HEK293T (cell line): ENCODE data around the gene MFSD11.
A peak's percentile ranks its signal among the peaks of the same experiment; 100 is the strongest.
"Not testable (repeated sequence)": the region's sequence is repeated elsewhere in the genome, so short reads cannot be mapped to it uniquely, and the experiment has no call there.

Source experiments
- CTCF ChIA-PET: fragments of 350-600 bp; formaldehyde crosslinking; extraction: SDS; loops from one replicate; lab custom pipeline; 2021; ENCODE audit warnings: antibody characterized with exemption, inconsistent platforms; lab: Yijun Ruan, JAX
- POLR2A ChIA-PET: fragments of 350-600 bp; formaldehyde crosslinking; extraction: SDS; loops from one replicate; lab custom pipeline; 2020; ENCODE audit warnings: antibody characterized with exemption, inconsistent platforms; lab: Yijun Ruan, JAX
- DNase-seq: peaks from one replicate; pipeline ENCODE4 v3.0.0; 2012; ENCODE audit warnings: mixed read lengths; ENCODE audit errors: extremely low spot score
- ARNT ChIP-seq: fragments of 450-650 bp; IDR thresholded peaks from 2 replicates; pipeline ENCODE4 v1.6.1; 2017; ENCODE audit warnings: mild to moderate bottlenecking
- BHLHE40 ChIP-seq: fragments of 450-650 bp; IDR thresholded peaks from 2 replicates; pipeline ENCODE4 v1.6.1; 2016; ENCODE audit warnings: mild to moderate bottlenecking, moderate library complexity, borderline replicate concordance
- CTBP1 ChIP-seq: fragments of 450-650 bp; IDR thresholded peaks from 2 replicates; pipeline ENCODE4 v1.6.1; 2016; ENCODE audit warnings: borderline replicate concordance
- ELF4 ChIP-seq: fragments of 450-650 bp; IDR thresholded peaks from 2 replicates; pipeline ENCODE4 v1.6.1; 2017; ENCODE audit warnings: antibody characterized with exemption
- FOXA1 ChIP-seq: fragments of 450-650 bp; IDR thresholded peaks from 2 replicates; pipeline ENCODE4 v1.6.1; 2016; ENCODE audit warnings: mild to moderate bottlenecking
- FOXK2 ChIP-seq: fragments of 450-650 bp; IDR thresholded peaks from 2 replicates; pipeline ENCODE4 v1.6.1; 2016; ENCODE audit warnings: mild to moderate bottlenecking
- FOXM1 ChIP-seq: fragments of 450-650 bp; IDR thresholded peaks from 2 replicates; pipeline ENCODE4 v1.6.1; 2017; ENCODE audit warnings: mild to moderate bottlenecking, borderline replicate concordance
- HDGF ChIP-seq: fragments of 450-650 bp; IDR thresholded peaks from 2 replicates; pipeline ENCODE4 v1.6.1; 2017; ENCODE audit warnings: antibody characterized with exemption, borderline replicate concordance
- L3MBTL2 ChIP-seq: fragments of 450-650 bp; conservative IDR thresholded peaks from 2 replicates; pipeline ENCODE4 v1.6.1; 2016; ENCODE audit warnings: mild to moderate bottlenecking
- LEF1 ChIP-seq: fragments of 450-650 bp; IDR thresholded peaks from 2 replicates; pipeline ENCODE4 v1.6.1; 2017; ENCODE audit warnings: mild to moderate bottlenecking, borderline replicate concordance
- NFRKB ChIP-seq: fragments of 450-650 bp; IDR thresholded peaks from 2 replicates; pipeline ENCODE4 v1.6.1; 2016; ENCODE audit warnings: mild to moderate bottlenecking, moderate library complexity
- PKNOX1 ChIP-seq: fragments of 450-650 bp; IDR thresholded peaks from 2 replicates; pipeline ENCODE4 v1.6.1; 2016
- SP1 ChIP-seq: fragments of 450-650 bp; IDR thresholded peaks from 2 replicates; pipeline ENCODE4 v1.6.1; 2017
- SUZ12 ChIP-seq: fragments of 450-650 bp; IDR thresholded peaks from 2 replicates; pipeline ENCODE4 v1.6.1; 2016; ENCODE audit warnings: mild to moderate bottlenecking
- TARDBP ChIP-seq: fragments of 450-650 bp; IDR thresholded peaks from 2 replicates; pipeline ENCODE4 v1.6.1; 2016
- ZNF384 ChIP-seq: fragments of 450-650 bp; IDR thresholded peaks from 2 replicates; pipeline ENCODE4 v1.6.1; 2016

The MFSD11 gene

GRCh38 chr17:76727745-76728456 is 10.0 kb upstream of the MFSD11 start:
- DNase-seq = no peak
- POLR2A ChIA-PET = interaction anchor here (0.7 to 6.2 kb wide), 10 partner anchors 8 to 140 kb away, joined by 3 to 58 read pairs (median 4); partner anchors contain the start of genes MFSD11, MGAT5B, MXRA7 and SRSF2
- TF ChIP-seq ZNF384 = peak; percentile 60; the same call in 1 of the 2 replicates
- no peak for TF ChIP-seq BHLHE40
- TF ChIP-seq ARNT = no peak
- CTCF ChIA-PET = interaction anchor here (0.7 to 1.5 kb wide), 4 partner anchors 14 to 113 kb away, joined by 3 to 5 read pairs (median 4); no protein-coding TSS in a partner anchor

- TF ChIP-seq ELF4 = peak; percentile 11; the same call in 1 of the 2 replicates
- DNase-seq = not testable (repeated sequence)
- ChIA-PET CTCF (interaction anchor here (0.9 to 1.3 kb wide), 2 partner anchors 24 to 101 kb away, joined by 3 to 5 read pairs; no protein-coding TSS in a partner anchor), POLR2A (interaction anchor here (0.7 to 1.7 kb wide), 6 partner anchors 14 to 378 kb away, joined by 3 to 8 read pairs (median 3); partner anchors contain the start of genes MXRA7 and PRPSAP1)
These were observed 5.9 kb upstream of the MFSD11 start for GRCh38 chr17:76731800-76732733.

- CTCF ChIA-PET = interaction anchor here (0.9 kb wide), 1 partner anchor 102 kb away, joined by 3 read pairs; no protein-coding TSS in a partner anchor
- POLR2A ChIA-PET = interaction anchor here (1.1 to 1.7 kb wide), 4 partner anchors 15 to 175 kb away, joined by 3 to 8 read pairs (median 4); no protein-coding TSS in a partner anchor
- TF ChIP-seq SUZ12 = no peak
- no peak for TF ChIP-seq LEF1
- no peak for DNase-seq
These were observed 4.9 kb upstream of the MFSD11 start for GRCh38 chr17:76732734-76733617.

- ChIA-PET CTCF (no interaction called here), POLR2A (interaction anchor here (1.5 to 1.7 kb wide), 2 partner anchors 62 to 176 kb away, joined by 4 read pairs; no protein-coding TSS in a partner anchor)
- DNase-seq = no peak
- TF ChIP-seq TARDBP (no peak), HDGF (no peak), LEF1 (no peak), ARNT (no peak), BHLHE40 (no peak), FOXA1 (no peak), L3MBTL2 (no peak), ZNF384 (no peak), NFRKB (no peak), FOXM1 (no peak), SUZ12 (no peak), SP1 (no peak), PKNOX1 (no peak)
These were observed 4.3 kb upstream of the MFSD11 start for GRCh38 chr17:76733618-76733957.

- ChIA-PET CTCF (interaction anchor here (0.7 to 1.0 kb wide), 2 partner anchors 8 to 26 kb away, joined by 3 read pairs; no protein-coding TSS in a partner anchor), POLR2A (interaction anchor here (1.3 to 1.5 kb wide), 3 partner anchors 12 to 176 kb away, joined by 4 to 8 read pairs (median 4); no protein-coding TSS in a partner anchor)
- DNase-seq = no peak
- TF ChIP-seq FOXK2 (0 out of 2 replicates have a peak, but pooled peaks have one; percentile 30), ZNF384 (no peak), L3MBTL2 (no peak), TARDBP (no peak)
These were observed 3.7 kb upstream of the MFSD11 start for GRCh38 chr17:76734080-76734840.

- ChIA-PET CTCF (interaction anchor here (0.7 to 1.0 kb wide), 2 partner anchors 9 to 27 kb away, joined by 3 read pairs; no protein-coding TSS in a partner anchor), POLR2A (interaction anchor here (0.8 to 5.2 kb wide), 5 partner anchors 7 to 38 kb away, joined by 4 to 29 read pairs (median 8); partner anchors contain the start of genes JMJD6, METTL23 and MXRA7)
- no peak for DNase-seq
- no peak for TF ChIP-seq SP1
- TF ChIP-seq CTBP1 = no peak
- no peak for TF ChIP-seq HDGF
- no peak for TF ChIP-seq PKNOX1
- no peak for TF ChIP-seq LEF1
- TF ChIP-seq FOXM1 = no peak
- TF ChIP-seq ZNF384 = no peak
- no peak for TF ChIP-seq TARDBP
- no peak for TF ChIP-seq BHLHE40
- TF ChIP-seq FOXA1 = no peak
- TF ChIP-seq L3MBTL2 = no peak
- no peak for TF ChIP-seq SUZ12
- no peak for TF ChIP-seq ARNT
- no peak for TF ChIP-seq NFRKB
- TF ChIP-seq FOXK2 = no peak
These were observed 2.9 kb upstream of the MFSD11 start for GRCh38 chr17:76735006-76735405.
